Tibial artery (tissue), 4 donors: ENCODE measurements around the gene APP.

Experiments used
- DNase-seq, 2 donors: peaks; one replicate each; pipeline ENCODE4 v3.0.0-alpha.2; 2019
- H3K27ac ChIP-seq, 2 donors: fragments of 200-600 bp; sonication (generic) in 1 of 2; 1 replicate in 1 of 2; 2 replicates in 1 of 2; pipeline ENCODE4 v1.5.1; 2018 to 2019; ENCODE audit warnings: mild to moderate bottlenecking in 1 of 2
- H3K27me3 ChIP-seq, 2 donors: fragments of 200-600 bp; sonication (generic) in 1 of 2; one replicate each; pipeline versions ENCODE4 v1.5.1 to v1.6.0; 2016 to 2019
- H3K36me3 ChIP-seq, 3 donors: fragments of 200-600 bp; sonication (generic) in 2 of 3; one replicate each; pipeline ENCODE4 v1.5.1; 2016 to 2019; ENCODE audit warnings: mild to moderate bottlenecking in 2 of 3
- H3K4me1 ChIP-seq, 4 donors: fragments of 200-600 bp; sonication (generic) in 2 of 4; 1 replicate in 3 of 4; 2 replicates in 1 of 4; pipeline ENCODE4 v1.5.1; 2016 to 2019
- H3K4me3 ChIP-seq, 2 donors: fragments of 200-600 bp; sonication (generic) in 1 of 2; 1 replicate in 1 of 2; 2 replicates in 1 of 2; pipeline ENCODE4 v1.5.1; 2018 to 2019; ENCODE audit warnings: mild to moderate bottlenecking in 2 of 2
- H3K9me3 ChIP-seq, 3 donors: fragments of 200-600 bp; sonication (generic) in 1 of 3; one replicate each; pipeline ENCODE4 v1.5.1; 2016 to 2019
- CTCF ChIP-seq, 2 experiments: fragments of 200-600 bp in 1 of 2; fragments of 450-650 bp in 1 of 2; IDR thresholded peaks; one replicate each; pipeline ENCODE4 v1.5.1; 2017 to 2019; ENCODE audit warnings: antibody characterized with exemption in 2 of 2, mild to moderate bottlenecking in 1 of 2, moderate library complexity in 1 of 2
- intact Hi-C: fragments of 100-400 bp; cut with DNase I; formaldehyde crosslinking; loops from one replicate; pipeline ENCODE4 v1.15.0; 2023; ENCODE audit warnings: low total_unique reads

Gene APP

GRCh38 chr21:25967181-25967900 lies 203.2 kb downstream of the APP start:
- DNase-seq, result no peak
- Histone ChIP-seq H3K36me3 (peaks cover 10 to 22% (median 12%) of the 10 kb centered on the region in 3 donors), H3K9me3 (no peaks in the 10 kb centered on the region), H3K27ac (no peak overlapping the region), H3K27me3 (no peaks in the 10 kb centered on the region), H3K4me3 (no peak overlapping the region), H3K4me1 (no peaks in the 10 kb centered on the region)
- intact Hi-C loops, result no loop called here
- no peak for TF ChIP-seq CTCF (IDR thresholded peaks at IDR 0.05)

- intact Hi-C loops, result no loop called here
- Histone ChIP-seq H3K9me3 (no peaks in the 10 kb centered on the region), H3K27ac (no peak overlapping the region), H3K36me3 (peaks cover under 1 to 10% (median 4%) of the 10 kb centered on the region in 3 donors), H3K4me1 (no peaks in the 10 kb centered on the region), H3K4me3 (no peak overlapping the region), H3K27me3 (no peaks in the 10 kb centered on the region)
- no peak for DNase-seq
- TF ChIP-seq CTCF (IDR thresholded peaks at IDR 0.05), result no peak
These were observed 204.4 kb downstream of the APP start for GRCh38 chr21:25965951-25966707.

- Histone ChIP-seq H3K27ac (no peak overlapping the region), H3K36me3 (peaks cover 0 to 3% (median 0%) of the 10 kb centered on the region in 3 donors), H3K4me1 (no peaks in the 10 kb centered on the region), H3K27me3 (no peaks in the 10 kb centered on the region), H3K4me3 (no peak overlapping the region), H3K9me3 (no peaks in the 10 kb centered on the region)
- no peak for DNase-seq
- TF ChIP-seq CTCF (IDR thresholded peaks at IDR 0.05), result no peak
- intact Hi-C loops, result no loop called here
These were observed 205.6 kb downstream of the APP start for GRCh38 chr21:25964926-25965325.

GRCh38 chr21:25964015-25964414 lies 206.6 kb downstream of the APP start:
- no peak for DNase-seq
- H3K27ac ChIP-seq, result no peak overlapping the region
- H3K4me3 ChIP-seq, result no peak overlapping the region

GRCh38 chr21:25963181-25963580 lies 207.4 kb downstream of the APP start:
- H3K27me3 ChIP-seq, result no peaks in the 10 kb centered on the region
- H3K9me3 ChIP-seq, result no peaks in the 10 kb centered on the region
- DNase-seq, result no peak
- H3K4me3 ChIP-seq, result no peak overlapping the region
- H3K36me3 ChIP-seq, result peaks cover 3 to 12% (median 11%) of the 10 kb centered on the region in 3 donors
- intact Hi-C loops, result no loop called here
- TF ChIP-seq CTCF (IDR thresholded peaks at IDR 0.05), result no peak
- H3K27ac ChIP-seq, result no peak overlapping the region
- H3K4me1 ChIP-seq, result no peaks in the 10 kb centered on the region

More at GRCh38 chr21:25964015-25964414, 206.6 kb downstream of the APP start:
- no peak for TF ChIP-seq CTCF (IDR thresholded peaks at IDR 0.05)
- Histone ChIP-seq H3K27me3 (no peaks in the 10 kb centered on the region), H3K9me3 (no peaks in the 10 kb centered on the region), H3K4me1 (no peaks in the 10 kb centered on the region), H3K36me3 (peaks cover 3 to 7% (median 6%) of the 10 kb centered on the region in 3 donors)
- intact Hi-C loops, result no loop called here
